Stimulated activated CD4-positive, alpha-beta T cell treated with anti-CD3 and anti-CD28 coated beads, Interleukin-2, amount 100 ng/mL, for 48 hours (primary cell): ENCODE results near the gene GLI3.

Experiments
- DNase-seq, 2 donors: peaks; one replicate each; pipeline ENCODE4 v3.0.0-alpha.2; 2020

Gene GLI3

GRCh38 chr7:42071372-42072261 lies 165.4 kb downstream of the GLI3 start:
- DNase-seq = no peak

- DNase-seq = no peak
These were observed 166.9 kb downstream of the GLI3 start for GRCh38 chr7:42070068-42070467.

- no peak for DNase-seq
These were observed 167.4 kb downstream of the GLI3 start for GRCh38 chr7:42069590-42069989.

- no peak for DNase-seq
These were observed 168.3 kb downstream of the GLI3 start for GRCh38 chr7:42068554-42069280.

GRCh38 chr7:42065942-42066341 lies 171.1 kb downstream of the GLI3 start:
- DNase-seq = no peak

- DNase-seq = no peak
These were observed 172.0 kb downstream of the GLI3 start for GRCh38 chr7:42065015-42065414.

GRCh38 chr7:42064534-42064933 lies 172.5 kb downstream of the GLI3 start:
- no peak for DNase-seq

- DNase-seq = no peak
These were observed 177.7 kb downstream of the GLI3 start for GRCh38 chr7:42059275-42059674.

- DNase-seq = no peak
These were observed 179.7 kb downstream of the GLI3 start for GRCh38 chr7:42057331-42057730.

- DNase-seq = no peak
These were observed 181.8 kb downstream of the GLI3 start for GRCh38 chr7:42055171-42055570.

- no peak for DNase-seq
These were observed 183.2 kb downstream of the GLI3 start for GRCh38 chr7:42053834-42054233.

GRCh38 chr7:42049761-42050160 lies 187.2 kb downstream of the GLI3 start:
- no peak for DNase-seq

- no peak for DNase-seq
These were observed 190.5 kb downstream of the GLI3 start for GRCh38 chr7:42046483-42046882.

- no peak for DNase-seq
These were observed 191.0 kb downstream of the GLI3 start for GRCh38 chr7:42045961-42046360.

GRCh38 chr7:42039921-42040320 lies 197.1 kb downstream of the GLI3 start:
- no peak for DNase-seq

- DNase-seq = no peak
These were observed 201.8 kb downstream of the GLI3 start for GRCh38 chr7:42035210-42035609.

- no peak for DNase-seq
These were observed 203.5 kb downstream of the GLI3 start for GRCh38 chr7:42033480-42033879.

GRCh38 chr7:42029405-42029804 lies 207.6 kb downstream of the GLI3 start:
- DNase-seq = no peak

GRCh38 chr7:42027521-42027920 lies 209.5 kb downstream of the GLI3 start:
- DNase-seq = no peak

GRCh38 chr7:42026622-42027197 lies 210.3 kb downstream of the GLI3 start:
- DNase-seq = no peak

- no peak for DNase-seq
These were observed 211.2 kb downstream of the GLI3 start for GRCh38 chr7:42025635-42026375.

- DNase-seq = no peak
These were observed 212.5 kb downstream of the GLI3 start for GRCh38 chr7:42024537-42024936.

GRCh38 chr7:42023262-42023661 lies 213.7 kb downstream of the GLI3 start:
- DNase-seq = no peak
